Measurements from ENCODE around the gene SUGCT. TPM values are rescaled to one million over a fixed set of nuclear protein-coding genes. Genes with fewer than 3 reads are reported as not detected.

Gene SUGCT
- total and polyA plus RNA-seq, 2 of the 13 experiments (the other 11 are each of a cell fraction or from before 2014, with no cell fraction given): 10.1 to 22.2 TPM

DNA sequence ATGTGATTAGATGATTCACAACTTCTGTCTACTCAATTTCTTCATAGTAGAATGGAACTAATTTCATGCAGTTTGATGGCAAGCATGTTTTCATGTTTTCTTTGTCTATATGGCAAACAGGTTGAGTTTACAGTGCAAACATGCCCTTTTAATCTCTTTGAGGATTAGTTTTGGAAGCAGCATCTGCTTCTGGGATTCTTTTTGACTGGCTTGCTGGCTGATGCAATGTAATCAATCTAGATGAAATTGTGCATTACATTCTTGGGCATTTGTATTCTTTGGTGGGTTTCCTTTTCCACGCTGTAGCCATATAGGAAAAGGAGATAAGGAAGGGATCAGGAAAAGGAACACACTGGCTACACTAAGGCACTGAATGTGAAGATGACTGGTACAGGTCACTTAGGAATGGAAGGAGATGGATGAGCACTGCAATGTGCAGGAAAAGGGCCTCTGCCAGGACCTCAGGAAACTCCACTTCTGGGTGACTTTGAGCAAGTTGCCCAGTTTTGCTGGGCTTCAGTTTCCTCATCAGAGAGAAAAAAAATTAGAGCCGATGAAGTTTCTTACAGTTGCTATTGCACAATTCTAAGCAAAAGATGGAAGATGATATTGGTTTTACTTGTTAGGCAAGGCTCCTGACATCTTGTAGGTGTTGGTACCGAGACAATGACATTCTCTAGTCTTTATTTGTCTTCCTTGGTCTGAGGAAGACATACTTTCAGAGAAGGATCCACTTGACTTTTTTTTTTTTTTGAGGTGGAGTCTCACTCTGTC is 269.1 kb downstream of the SUGCT start (continued):
- no peak for TF ChIP-seq E2F1 (CRISPR knock-in tag; IDR thresholded peaks at IDR 0.05)
- TF ChIP-seq SALL1 (CRISPR knock-in tag; IDR thresholded peaks at IDR 0.05): peak; percentile 70; the same call in 1 of the 2 replicates
- TF ChIP-seq, protein P1, sequence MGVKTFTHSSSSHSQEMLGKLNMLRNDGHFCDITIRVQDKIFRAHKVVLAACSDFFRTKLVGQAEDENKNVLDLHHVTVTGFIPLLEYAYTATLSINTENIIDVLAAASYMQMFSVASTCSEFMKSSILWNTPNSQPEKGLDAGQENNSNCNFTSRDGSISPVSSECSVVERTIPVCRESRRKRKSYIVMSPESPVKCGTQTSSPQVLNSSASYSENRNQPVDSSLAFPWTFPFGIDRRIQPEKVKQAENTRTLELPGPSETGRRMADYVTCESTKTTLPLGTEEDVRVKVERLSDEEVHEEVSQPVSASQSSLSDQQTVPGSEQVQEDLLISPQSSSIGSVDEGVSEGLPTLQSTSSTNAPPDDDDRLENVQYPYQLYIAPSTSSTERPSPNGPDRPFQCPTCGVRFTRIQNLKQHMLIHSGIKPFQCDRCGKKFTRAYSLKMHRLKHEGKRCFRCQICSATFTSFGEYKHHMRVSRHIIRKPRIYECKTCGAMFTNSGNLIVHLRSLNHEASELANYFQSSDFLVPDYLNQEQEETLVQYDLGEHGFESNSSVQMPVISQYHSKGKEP (CRISPR knock-in tag; IDR thresholded peaks at IDR 0.05): no peak
- TF ChIP-seq SMC3 (IDR thresholded peaks at IDR 0.05; ENCODE audit: low read length): 0 out of 2 replicates have a peak, but pooled peaks have one; percentile 9
- peak; percentile 79; the same call in 1 of the 2 replicates for TF ChIP-seq DPF2 (CRISPR knock-in tag; IDR thresholded peaks at IDR 0.05; ENCODE audit: borderline replicate concordance, low read depth)
- TF ChIP-seq ATF4 (CRISPR knock-in tag; IDR thresholded peaks at IDR 0.05): peak; percentile 95 to 100
- TF ChIP-seq, protein P2, sequence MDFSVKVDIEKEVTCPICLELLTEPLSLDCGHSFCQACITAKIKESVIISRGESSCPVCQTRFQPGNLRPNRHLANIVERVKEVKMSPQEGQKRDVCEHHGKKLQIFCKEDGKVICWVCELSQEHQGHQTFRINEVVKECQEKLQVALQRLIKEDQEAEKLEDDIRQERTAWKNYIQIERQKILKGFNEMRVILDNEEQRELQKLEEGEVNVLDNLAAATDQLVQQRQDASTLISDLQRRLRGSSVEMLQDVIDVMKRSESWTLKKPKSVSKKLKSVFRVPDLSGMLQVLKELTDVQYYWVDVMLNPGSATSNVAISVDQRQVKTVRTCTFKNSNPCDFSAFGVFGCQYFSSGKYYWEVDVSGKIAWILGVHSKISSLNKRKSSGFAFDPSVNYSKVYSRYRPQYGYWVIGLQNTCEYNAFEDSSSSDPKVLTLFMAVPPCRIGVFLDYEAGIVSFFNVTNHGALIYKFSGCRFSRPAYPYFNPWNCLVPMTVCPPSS (IDR thresholded peaks at IDR 0.05): no peak
- TF ChIP-seq ATM (IDR thresholded peaks at IDR 0.05; ENCODE audit: borderline replicate concordance): no peak
- no peak for TF ChIP-seq BHLHE40 (IDR thresholded peaks at IDR 0.05; ENCODE audit: low read length)
- no peak for TF ChIP-seq HIVEP1 (CRISPR knock-in tag; IDR thresholded peaks at IDR 0.05)
- peak; percentile 53 for TF ChIP-seq TEAD3 (CRISPR knock-in tag; optimal IDR thresholded peaks at IDR 0.05; ENCODE audit: borderline replicate concordance)
- no peak for TF ChIP-seq ZNF746 (CRISPR knock-in tag; IDR thresholded peaks at IDR 0.05)
- 0 out of 2 replicates have a peak, but pooled peaks have one; percentile 22 for TF ChIP-seq RAD21 (CRISPR knock-in tag; IDR thresholded peaks at IDR 0.05)
- TF ChIP-seq SOX5 (CRISPR knock-in tag; IDR thresholded peaks at IDR 0.05; ENCODE audit: borderline replicate concordance): peak; percentile 77; the same call in 1 of the 2 replicates
- TF ChIP-seq ZNF556 (CRISPR knock-in tag; IDR thresholded peaks at IDR 0.05; ENCODE audit: borderline replicate concordance): no peak
- TF ChIP-seq NFIB (CRISPR knock-in tag; IDR thresholded peaks at IDR 0.05; ENCODE audit: borderline replicate concordance): no peak
- no peak for TF ChIP-seq REST (IDR thresholded peaks at IDR 0.05; ENCODE audit: borderline replicate concordance in 1 of 2, low read depth in 1 of 2, low read length in 2 of 2)
- no peak for TF ChIP-seq TOPORS (CRISPR knock-in tag; IDR thresholded peaks at IDR 0.05)
- peak; percentile 35; the same call in 1 of the 2 replicates for TF ChIP-seq MLX (CRISPR knock-in tag; IDR thresholded peaks at IDR 0.05)
- no peak for TF ChIP-seq NCOA1 (CRISPR knock-in tag; IDR thresholded peaks at IDR 0.05)
- no peak for TF ChIP-seq NBN (conservative IDR thresholded peaks at IDR 0.05)
